IPS-18c (cell line): Measurements from ENCODE around the gene ARFGAP3.

Experiments used
- H3K4me3 ChIP-seq: 2 replicates; pipeline ENCODE4 v1.7.0; 2013; ENCODE audit warnings: low read depth, mild to moderate bottlenecking, low read length, moderate library complexity; ENCODE audit not compliant: insufficient read depth
- H3K9me3 ChIP-seq: one replicate; pipeline ENCODE4 v1.6.1; 2013; ENCODE audit warnings: mild to moderate bottlenecking, low read length, moderate library complexity; ENCODE audit not compliant: control insufficient read depth, insufficient read depth

ARFGAP3 gene, protein sequence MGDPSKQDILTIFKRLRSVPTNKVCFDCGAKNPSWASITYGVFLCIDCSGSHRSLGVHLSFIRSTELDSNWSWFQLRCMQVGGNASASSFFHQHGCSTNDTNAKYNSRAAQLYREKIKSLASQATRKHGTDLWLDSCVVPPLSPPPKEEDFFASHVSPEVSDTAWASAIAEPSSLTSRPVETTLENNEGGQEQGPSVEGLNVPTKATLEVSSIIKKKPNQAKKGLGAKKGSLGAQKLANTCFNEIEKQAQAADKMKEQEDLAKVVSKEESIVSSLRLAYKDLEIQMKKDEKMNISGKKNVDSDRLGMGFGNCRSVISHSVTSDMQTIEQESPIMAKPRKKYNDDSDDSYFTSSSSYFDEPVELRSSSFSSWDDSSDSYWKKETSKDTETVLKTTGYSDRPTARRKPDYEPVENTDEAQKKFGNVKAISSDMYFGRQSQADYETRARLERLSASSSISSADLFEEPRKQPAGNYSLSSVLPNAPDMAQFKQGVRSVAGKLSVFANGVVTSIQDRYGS

DNA sequence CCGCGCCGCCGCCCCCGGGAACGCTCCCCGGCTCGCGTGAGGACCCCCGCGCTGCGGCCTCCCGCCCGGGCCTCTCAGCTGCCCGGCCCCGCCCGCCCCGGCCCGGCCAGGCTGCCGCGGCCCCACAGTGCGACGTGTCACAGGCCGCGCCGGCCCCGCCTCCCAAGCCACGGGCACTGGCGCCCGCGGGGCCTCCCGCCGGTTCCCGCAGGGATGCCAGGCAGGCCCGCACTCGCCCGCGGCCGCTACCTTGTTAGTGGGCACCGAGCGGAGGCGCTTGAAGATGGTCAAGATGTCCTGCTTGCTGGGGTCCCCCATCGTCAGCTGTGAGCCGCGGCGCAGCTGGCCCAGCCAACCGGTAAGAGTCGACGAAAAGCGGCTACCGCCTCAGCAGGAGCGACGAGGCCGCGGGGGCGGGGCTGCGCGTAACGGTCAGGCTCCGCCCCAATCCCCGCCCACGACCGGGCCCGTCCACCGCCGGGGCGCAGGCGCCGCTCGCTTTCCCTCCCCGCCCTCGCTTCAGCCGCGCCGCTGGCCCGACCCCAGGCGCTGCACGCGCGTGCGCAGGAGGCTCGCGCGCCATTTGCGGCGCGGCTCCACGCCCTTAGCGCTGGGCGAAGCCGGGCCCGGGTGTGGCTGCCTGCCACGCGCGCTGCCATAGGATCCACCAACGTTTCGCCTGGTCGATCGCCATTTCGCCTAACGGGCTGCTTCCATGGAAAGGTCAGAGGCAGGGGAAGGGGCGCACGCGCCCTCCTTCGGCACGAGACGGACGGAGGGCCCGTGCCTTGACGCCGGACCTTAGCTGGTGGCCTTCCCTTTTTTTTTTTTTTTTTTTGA lies at the start of gene ARFGAP3:
Gene ARFGAP3 (minus strand): TSS at position 409 of the 840 bp plus-strand sequence. CDS start 91 bp downstream, at position 318.
- Histone ChIP-seq H3K9me3 (peaks cover 4% of the 10 kb centered on the region), H3K4me3 (peak within 1 kb of the TSS; percentile 84)

DNA sequence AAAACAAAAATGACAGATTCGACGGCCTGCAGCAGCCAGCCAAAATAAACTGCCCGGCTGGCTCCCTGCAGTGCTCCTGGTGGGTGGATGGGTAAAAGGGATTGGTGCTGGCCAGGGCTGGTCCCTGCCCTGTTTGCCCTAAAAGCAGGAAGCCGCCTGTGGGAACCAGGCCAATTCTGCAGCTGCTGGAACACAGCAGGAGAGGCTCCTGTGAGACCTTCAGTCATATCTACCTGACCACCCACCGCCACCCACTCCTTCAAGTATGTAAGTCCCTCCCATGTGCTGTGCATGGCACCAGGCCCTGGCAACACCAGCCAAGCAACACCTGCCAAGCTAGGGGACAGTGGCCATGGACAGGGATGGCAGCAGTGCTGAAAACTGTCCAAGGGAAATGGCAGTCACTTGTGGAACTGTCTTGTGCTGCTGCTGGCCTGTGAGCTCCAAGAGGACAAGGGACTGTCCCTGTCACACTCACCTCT lies 48.7 kb upstream of the ARFGAP3 start:
- Histone ChIP-seq H3K4me3 (no peak overlapping the region), H3K9me3 (no peaks in the 10 kb centered on the region)

DNA sequence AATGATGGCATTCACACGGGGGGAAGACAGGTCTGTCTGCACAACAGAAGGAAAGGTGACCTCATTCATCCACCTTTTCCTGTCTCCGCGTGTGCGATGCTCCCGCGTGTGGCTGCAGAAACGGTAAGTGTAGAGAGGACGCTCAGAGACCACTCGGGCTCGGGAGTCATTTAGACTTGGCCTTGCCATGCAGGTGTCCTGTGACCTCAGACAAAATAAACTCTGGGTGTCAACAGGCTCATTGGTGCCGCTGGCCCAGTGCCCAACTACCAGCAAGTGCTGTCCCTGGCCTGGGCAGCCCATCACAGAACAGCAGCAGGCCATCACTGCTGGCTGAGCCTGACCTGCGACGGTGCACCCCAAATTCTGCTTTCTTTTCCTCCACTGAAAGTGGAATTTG lies 48.1 kb upstream of the ARFGAP3 start:
- no peak overlapping the region for H3K4me3 ChIP-seq
- no peaks in the 10 kb centered on the region for H3K9me3 ChIP-seq

DNA sequence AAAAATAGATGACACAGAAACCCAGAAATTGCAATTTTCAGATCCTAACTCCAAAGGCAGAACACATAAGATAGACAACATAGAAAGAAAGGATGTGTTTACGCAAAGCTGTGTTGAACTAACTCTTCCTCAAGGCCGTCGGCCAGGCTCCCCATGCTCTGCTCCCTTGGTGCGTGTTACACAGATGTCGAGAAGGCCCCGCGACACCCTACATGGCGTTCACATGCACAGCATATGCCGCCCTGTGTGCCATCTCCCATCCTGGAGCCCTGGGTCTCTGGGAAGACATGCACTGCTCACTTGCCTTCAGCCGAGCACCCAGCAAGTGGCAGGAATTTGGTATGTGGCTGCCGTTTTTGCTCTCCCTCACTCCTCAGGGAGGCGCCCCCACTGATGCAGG lies 47.0 kb upstream of the ARFGAP3 start:
- H3K9me3 ChIP-seq, result no peaks in the 10 kb centered on the region

DNA sequence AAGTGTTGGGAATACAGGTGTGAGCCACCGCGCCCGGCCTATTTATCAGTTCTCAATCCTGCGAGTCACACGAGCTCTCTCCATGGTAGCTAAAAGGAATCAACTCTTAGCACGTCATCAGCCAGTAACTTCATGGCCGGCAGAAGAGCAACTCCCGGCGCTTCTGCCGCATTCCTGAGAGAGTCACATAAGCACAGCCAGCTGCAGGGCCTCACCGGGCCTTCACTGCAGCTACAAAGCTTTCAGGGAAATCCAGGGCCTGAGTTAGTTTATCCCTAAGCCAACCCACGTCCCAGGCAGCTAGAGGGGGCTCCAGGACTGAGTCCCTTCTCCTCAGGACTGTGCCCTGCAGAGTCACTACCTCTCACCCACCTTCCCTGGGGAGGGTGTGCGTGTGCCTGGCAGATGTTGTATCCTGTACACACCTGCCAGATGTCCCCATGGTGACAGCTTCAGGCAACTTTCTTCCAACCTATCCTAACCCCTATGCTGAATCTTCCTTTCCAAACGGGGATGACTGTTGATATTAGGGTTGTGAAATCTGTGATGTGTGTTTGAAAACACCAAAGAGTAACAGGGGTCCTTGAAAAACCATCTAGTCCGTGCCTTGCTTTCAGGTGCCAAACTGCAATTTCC lies 45.9 kb upstream of the ARFGAP3 start:
- no peak overlapping the region for H3K4me3 ChIP-seq
- no peaks in the 10 kb centered on the region for H3K9me3 ChIP-seq

More for the DNA sequence above, 47.0 kb upstream of the ARFGAP3 start:
- no peak overlapping the region for H3K4me3 ChIP-seq

DNA sequence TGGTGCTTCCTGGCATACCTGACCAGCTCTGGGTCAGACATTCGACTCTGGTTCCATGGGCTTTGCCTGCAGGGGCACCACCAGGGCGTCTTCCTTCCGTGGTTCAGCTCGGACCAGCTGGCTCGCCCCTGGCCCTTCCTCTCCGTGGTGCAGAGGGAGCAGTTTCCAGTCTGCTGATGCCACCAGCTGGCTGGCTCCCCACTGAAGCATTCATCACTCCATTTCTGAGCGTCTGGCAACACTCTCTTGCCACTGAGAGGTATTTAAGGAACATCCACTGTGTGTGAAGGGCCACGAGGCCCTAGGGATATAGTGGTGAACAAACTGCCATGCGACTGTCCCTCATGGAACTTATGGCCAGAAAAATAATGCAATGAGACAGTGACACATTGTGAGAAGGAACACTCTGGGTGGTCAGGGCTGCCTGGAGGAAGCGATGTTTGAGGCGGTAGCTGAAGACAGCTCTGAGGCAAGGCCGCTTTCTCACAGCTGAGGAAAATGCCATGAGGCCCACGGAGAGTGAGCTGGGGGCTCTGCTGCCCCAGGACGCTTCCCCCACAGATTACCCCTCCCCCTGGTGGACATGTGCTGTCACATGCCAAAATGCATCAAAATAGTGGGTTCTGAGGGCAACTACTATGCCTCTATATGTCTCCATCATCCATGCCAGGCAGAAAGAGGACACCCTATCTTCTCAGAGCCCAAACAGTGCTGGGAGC lies 44.9 kb upstream of the ARFGAP3 start:
- no peak overlapping the region for H3K4me3 ChIP-seq
- no peaks in the 10 kb centered on the region for H3K9me3 ChIP-seq

DNA sequence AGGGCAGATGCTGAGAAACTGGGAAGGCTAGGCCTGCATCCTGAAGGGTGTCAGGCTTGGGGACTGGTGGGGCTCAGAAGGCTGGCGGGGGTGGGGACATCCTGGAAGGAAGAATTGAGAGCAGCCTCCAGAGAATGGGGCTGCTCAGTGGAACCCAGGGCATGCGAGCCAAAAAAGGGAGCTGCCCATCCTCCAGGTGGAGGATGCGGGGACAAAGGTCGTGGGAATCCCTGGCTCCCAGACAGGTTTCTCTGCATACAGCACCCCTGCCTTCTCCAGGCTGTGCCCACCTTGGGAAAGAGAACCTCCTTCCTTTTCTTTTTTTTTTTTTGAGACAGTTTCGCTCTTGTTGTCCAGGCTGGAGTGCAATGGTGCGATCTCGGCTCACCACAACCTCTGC lies 40.9 kb upstream of the ARFGAP3 start:
- Histone ChIP-seq H3K9me3 (no peaks in the 10 kb centered on the region), H3K4me3 (no peak overlapping the region)

DNA sequence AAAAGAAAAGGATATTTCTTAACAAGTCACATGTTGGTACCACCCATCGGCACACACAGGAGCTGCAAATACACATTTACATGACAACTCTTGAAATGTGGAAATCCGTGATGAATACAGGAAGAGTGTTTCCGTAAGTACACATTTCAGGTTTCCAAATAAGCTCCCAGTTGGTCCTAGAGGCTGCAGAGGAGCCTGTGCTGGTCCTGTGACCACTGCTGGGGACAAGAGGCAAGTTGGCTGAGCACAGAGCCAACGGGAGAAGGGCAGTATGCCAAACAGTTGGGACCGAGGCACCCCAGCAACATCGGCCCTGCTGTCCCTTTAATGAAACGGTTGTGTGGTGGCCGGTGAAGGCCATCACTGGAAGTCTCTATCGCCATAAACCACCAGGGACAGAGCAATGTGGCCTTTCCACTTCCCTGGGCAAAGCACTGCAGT lies 38.5 kb upstream of the ARFGAP3 start:
- Histone ChIP-seq H3K4me3 (no peak overlapping the region), H3K9me3 (no peaks in the 10 kb centered on the region)

DNA sequence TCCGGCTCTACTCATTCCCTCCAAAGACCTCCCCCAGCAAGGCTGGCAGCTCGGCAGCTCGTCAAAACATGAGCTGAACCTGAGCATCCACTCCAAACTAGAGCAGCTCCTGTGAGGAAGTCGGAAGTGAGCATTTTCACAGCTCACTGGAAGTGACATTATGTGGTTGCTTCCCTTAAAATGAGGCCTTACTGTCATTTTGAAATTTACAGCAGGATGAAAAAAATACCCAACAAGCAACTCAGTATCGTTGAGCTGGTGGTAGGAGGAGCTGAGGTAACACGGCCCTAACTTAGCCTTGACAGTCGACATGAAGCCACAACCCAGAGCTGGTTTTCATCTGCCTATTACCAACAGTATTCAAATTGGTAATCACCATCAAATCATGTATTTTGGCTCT lies 38.0 kb upstream of the ARFGAP3 start:
- Histone ChIP-seq H3K4me3 (no peak overlapping the region), H3K9me3 (no peaks in the 10 kb centered on the region)

DNA sequence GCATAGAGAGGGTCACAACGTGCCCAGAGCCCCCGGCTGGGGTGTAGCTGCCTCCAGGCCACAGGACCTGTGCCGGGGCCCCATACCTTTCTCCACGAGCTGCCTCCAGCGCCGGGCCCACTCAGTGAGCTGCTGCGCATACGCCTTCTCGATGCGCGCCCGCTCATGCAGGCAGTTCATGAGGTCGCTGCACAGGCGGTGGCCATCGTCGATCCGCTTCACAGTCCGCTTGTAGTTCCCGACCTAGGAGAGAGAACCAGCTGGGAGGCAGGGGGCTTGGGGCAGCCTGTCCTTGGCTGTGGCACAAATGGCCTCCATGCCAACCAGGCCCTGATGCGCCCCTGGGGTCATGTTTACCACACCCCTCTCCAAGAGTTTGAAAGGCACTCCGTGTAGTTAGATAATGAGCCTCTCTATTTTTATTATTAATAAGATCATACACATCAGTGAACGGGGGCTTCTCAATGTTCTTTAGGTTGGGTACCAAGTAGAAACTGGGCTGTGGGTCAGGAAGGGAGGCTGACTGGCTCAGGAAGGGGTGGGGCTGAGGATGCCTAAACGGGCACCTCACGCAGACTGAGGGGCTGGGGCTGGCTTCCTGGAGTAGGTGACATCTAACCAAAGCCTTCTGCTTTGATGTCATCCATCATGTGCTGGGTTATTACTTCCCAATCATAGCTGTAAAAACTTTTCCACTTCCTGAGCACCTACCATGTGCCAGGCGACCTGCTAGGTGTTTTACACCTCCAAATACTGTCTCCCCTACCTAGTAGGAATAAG lies 36.5 kb upstream of the ARFGAP3 start:
- Histone ChIP-seq H3K4me3 (no peak overlapping the region), H3K9me3 (no peaks in the 10 kb centered on the region)

DNA sequence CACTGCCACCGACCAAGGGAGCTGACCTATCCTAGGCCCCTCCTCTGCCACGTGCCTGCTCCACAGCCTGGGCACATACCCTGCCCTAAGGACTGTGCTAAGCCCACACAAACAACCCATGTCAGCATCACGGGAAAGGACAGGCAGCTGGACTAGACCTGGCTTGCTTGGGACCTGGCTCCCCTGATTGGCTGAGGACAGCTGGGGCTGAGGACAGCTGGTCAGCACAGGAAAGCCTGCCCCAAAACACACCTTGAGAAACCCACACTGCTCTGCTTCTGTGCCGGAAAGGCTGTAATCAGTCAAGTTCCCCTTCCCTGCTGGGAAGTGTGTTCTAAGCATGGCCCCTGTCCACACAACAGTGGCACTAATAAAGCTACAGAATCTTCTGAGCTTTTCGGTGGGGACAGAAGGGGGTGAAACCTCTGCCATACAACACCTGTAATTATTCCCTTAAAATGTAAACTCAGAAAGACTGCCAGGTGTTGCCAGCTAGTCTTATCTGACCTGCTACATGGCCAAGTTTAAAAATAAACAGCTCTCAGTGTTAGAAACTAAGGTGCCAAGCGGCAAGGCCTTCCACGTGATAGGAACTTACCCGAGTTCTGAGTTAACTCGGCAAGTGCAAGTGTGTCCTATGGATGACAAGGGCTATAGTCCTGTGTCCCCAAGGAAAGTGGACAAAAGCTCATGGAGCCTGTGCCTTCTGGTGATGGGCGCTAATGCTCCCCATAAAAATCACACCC lies 35.7 kb upstream of the ARFGAP3 start:
- no peak overlapping the region for H3K4me3 ChIP-seq
- H3K9me3 ChIP-seq, result no peaks in the 10 kb centered on the region

DNA sequence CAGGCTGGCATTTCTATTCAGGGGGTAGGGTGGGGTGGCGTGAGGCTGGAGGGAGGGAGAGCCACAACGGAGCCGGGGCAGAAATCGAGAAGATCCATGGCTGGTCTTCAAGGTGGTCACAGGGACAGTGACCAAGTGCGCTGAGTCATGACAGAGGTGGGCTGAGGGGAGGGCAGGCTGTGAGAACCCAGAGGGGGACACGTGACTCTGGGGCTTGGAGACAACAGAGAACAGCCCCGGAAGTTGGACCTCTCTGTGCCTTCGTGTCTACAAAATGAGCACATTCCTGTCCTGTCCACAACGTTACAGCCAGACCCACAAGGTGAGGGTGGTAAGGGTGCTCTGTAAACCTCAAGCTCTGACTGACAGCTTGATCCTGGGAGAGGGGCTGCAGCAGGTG lies 35.1 kb upstream of the ARFGAP3 start:
- no peak overlapping the region for H3K4me3 ChIP-seq
- H3K9me3 ChIP-seq, result no peaks in the 10 kb centered on the region

DNA sequence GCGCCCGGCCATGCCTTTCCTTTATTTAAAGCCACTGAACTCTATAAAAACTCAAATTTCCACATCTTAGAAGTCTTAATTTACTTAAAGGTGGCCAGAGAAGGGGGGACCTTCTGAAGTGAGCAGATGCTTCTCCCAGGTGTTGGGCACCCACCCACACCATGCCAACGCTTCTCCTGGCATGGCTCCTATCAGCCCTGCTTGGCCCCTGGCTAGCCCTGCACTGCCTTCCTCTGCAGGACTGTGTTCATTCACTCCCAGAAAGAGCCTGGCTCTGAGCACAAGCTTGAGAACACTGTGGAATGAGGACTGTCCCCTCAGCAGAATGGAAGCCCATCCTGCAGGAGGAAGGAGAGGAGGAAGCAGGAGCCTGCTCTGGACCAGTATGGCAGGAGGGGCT lies 34.6 kb upstream of the ARFGAP3 start:
- no peaks in the 10 kb centered on the region for H3K9me3 ChIP-seq
- H3K4me3 ChIP-seq, result no peak overlapping the region

DNA sequence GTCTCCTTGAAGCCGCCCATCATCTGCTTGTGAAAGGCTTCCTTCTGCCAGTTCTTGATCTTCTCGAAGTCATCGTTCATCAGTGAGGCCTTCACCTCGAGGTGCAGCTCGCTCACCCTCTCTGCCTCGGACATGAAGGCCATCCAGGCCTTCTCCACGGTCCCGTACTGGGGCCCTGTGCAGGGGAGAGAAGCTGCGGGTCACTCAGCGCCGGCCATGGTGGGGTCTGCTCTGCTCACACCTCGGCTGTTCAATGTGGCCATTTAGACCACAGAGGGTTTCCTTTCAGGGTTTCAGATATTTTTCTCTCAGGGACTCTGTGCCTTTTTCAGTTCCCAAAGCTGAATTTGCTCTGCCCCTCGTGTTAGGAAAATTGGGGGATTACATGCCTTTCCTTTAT lies 33.9 kb upstream of the ARFGAP3 start:
- Histone ChIP-seq H3K9me3 (no peaks in the 10 kb centered on the region), H3K4me3 (no peak overlapping the region)

DNA sequence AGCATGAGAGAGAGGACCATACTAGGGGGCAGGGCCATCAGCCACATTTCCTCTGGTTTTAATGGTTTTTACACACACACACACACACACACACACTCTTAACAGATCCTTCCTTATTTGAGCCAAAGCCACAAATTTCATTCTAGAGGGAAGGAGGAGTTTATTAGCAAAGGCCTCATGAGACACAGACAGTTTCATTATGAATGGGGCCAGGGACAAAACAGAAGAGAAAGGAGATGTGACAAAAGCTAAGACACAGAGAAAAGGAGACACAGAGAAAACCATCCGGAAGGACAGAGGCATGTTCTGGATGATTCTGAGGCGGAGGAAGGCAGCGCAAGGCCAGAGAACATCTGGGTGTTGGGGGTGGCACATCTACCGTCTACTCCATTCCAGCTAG lies 32.2 kb upstream of the ARFGAP3 start:
- no peaks in the 10 kb centered on the region for H3K9me3 ChIP-seq
- H3K4me3 ChIP-seq, result no peak overlapping the region
